T-cell (primary cell): ENCODE measurements around the gene PAPPA. TPM values are rescaled to one million over a fixed set of nuclear protein-coding genes. Genes with fewer than 3 reads are reported as not detected.

ENCODE experiments used
- ATAC-seq, 4 experiments: fragments of 200-7000 bp in 3 of 4; fragments of 150-1000 bp in 1 of 4; cut with Tn5 transposase; replicated peaks in 1 of 4; 1 replicate in 3 of 4; 2 replicates in 1 of 4; pipeline ENCODE4 v1.10.0; 2021; ENCODE audit warnings: moderate library complexity in 3 of 4, mild to moderate bottlenecking in 2 of 4, moderate number of reproducible peaks in 1 of 4
- CTCF ChIA-PET, 2 donors: fragments of 300-600 bp; sonication (Branson Sonifier 250); formaldehyde crosslinking; loops; one replicate each; lab custom pipeline; 2022; ENCODE audit warnings: antibody characterized with exemption in 2 of 2; lab: Charles Lee
- POLR2A ChIA-PET, 2 donors: fragments of 300-600 bp; sonication (Branson Sonifier 250); formaldehyde crosslinking; loops; one replicate each; lab custom pipeline; 2022; ENCODE audit warnings: antibody characterized with exemption in 2 of 2; lab: Charles Lee
- DNase-seq, 35 experiments: peaks; one replicate each; pipeline versions ENCODE4 v3.0.0 to v3.0.0-alpha.2; 2013 to 2023
- H3K27ac ChIP-seq: one replicate; pipeline ENCODE4 v1.5.1; 2013; ENCODE audit warnings: low read length
- H3K27me3 ChIP-seq, 2 experiments: replicated peaks in 1 of 2; 1 replicate in 1 of 2; 2 replicates in 1 of 2; pipeline versions ENCODE4 v1.6.1 to v1.7.0; 2013; ENCODE audit warnings: low read length in 1 of 2, mixed read lengths in 1 of 2; ENCODE audit not compliant: control insufficient read depth in 2 of 2, insufficient read depth in 2 of 2; ENCODE audit errors: extremely low read depth in 1 of 2
- H3K36me3 ChIP-seq, 2 donors: 1 replicate in 1 of 2; 2 replicates in 1 of 2; pipeline versions ENCODE4 v1.6.1 to v1.7.0; 2013; ENCODE audit warnings: low read length in 1 of 2; ENCODE audit not compliant: control insufficient read depth in 2 of 2, insufficient read depth in 1 of 2; ENCODE audit errors: extremely low read depth in 1 of 2
- H3K4me1 ChIP-seq, 2 experiments: 1 replicate in 1 of 2; 2 replicates in 1 of 2; pipeline versions ENCODE4 v1.6.1 to v1.7.0; 2013; ENCODE audit warnings: low read length in 2 of 2, mixed read lengths in 1 of 2; ENCODE audit not compliant: insufficient read depth in 2 of 2, control insufficient read depth in 1 of 2; ENCODE audit errors: extremely low read depth in 1 of 2
- H3K4me3 ChIP-seq, 2 donors: 1 replicate in 1 of 2; 2 replicates in 1 of 2; pipeline versions ENCODE4 v1.5.1 to v1.7.0; 2013; ENCODE audit warnings: mild to moderate bottlenecking in 2 of 2, low read length in 1 of 2, moderate library complexity in 1 of 2; ENCODE audit not compliant: control insufficient read depth in 1 of 2; ENCODE audit errors: extremely low read depth in 1 of 2
- H3K9me3 ChIP-seq: 2 replicates; pipeline ENCODE4 v1.7.0; 2013
- H3K27ac Mint-ChIP-seq, 2 donors: one replicate each; pipeline ENCODE4 v1.8.0; 2020 to 2021; ENCODE audit warnings: mild to moderate bottlenecking in 2 of 2, mixed read lengths in 2 of 2
- H3K27me3 Mint-ChIP-seq, 2 donors: one replicate each; pipeline ENCODE4 v1.8.0; 2021 to 2022; ENCODE audit warnings: mixed read lengths in 2 of 2
- H3K36me3 Mint-ChIP-seq: one replicate; pipeline ENCODE4 v1.8.0; 2021; ENCODE audit warnings: mixed read lengths
- H3K4me1 Mint-ChIP-seq, 3 donors: one replicate each; pipeline ENCODE4 v1.8.0; 2020 to 2022; ENCODE audit warnings: mixed read lengths in 3 of 3, mild to moderate bottlenecking in 1 of 3
- H3K4me3 Mint-ChIP-seq, 3 donors: one replicate each; pipeline ENCODE4 v1.8.0; 2020 to 2022; ENCODE audit warnings: mild to moderate bottlenecking in 3 of 3, mixed read lengths in 3 of 3, moderate library complexity in 3 of 3
- H3K9me3 Mint-ChIP-seq, 3 donors: one replicate each; pipeline ENCODE4 v1.8.0; 2020 to 2022; ENCODE audit warnings: mixed read lengths in 3 of 3
- WGBS: methylation state at CpG from one replicate; pipeline ENCODE4 v1.1.5; 2013; ENCODE audit warnings: missing lambda C conversion rate; ENCODE audit not compliant: insufficient coverage; 5-methylcytosine and 5-hydroxymethylcytosine counted together
- total RNA-seq, 35 experiments: library from RNA in 6 of 35; stranded (reverse) in 6 of 35; fragments of 120-200 nt in 1 of 35; gene quantifications; one replicate each; pipeline versions ENCODE4 v1.2.1 to v1.2.4 and lab custom pipeline; 2013 to 2026

The PAPPA gene
- total RNA-seq, 5 donors from 2014 or later (not counting 1 experiment from before 2014, with no cell fraction given), result 0.03 to 0.09 (median 0.07) TPM; not detected in 2

- POLR2A ChIA-PET, result no interaction called here
- no peaks in the 10 kb centered on the region for H3K9me3 ChIP-seq
- H3K4me1 Mint-ChIP-seq, result no peaks in the 10 kb centered on the region
- no peak overlapping the region for H3K27ac Mint-ChIP-seq
- CTCF ChIA-PET, result no interaction called here
- no peak overlapping the region for H3K4me3 ChIP-seq
- H3K27ac ChIP-seq, result no peak overlapping the region
- H3K4me1 ChIP-seq, result no peaks in the 10 kb centered on the region
- H3K36me3 Mint-ChIP-seq, result no peaks in the 10 kb centered on the region
- H3K4me3 Mint-ChIP-seq, result no peak overlapping the region
- no peak for ATAC-seq
- H3K9me3 Mint-ChIP-seq, result no peaks in the 10 kb centered on the region
- DNase-seq, result no peak
- H3K27me3 Mint-ChIP-seq, result no peaks in the 10 kb centered on the region
- no peaks in the 10 kb centered on the region for H3K36me3 ChIP-seq
- H3K27me3 ChIP-seq, result peaks cover 0 to 3% of the 10 kb centered on the region in 2 experiments
- no CpG with 5 or more reads among the region's 2 CpGs for WGBS
Measured at GRCh38 chr9:116350213-116350612, 196.6 kb downstream of the PAPPA start.

- Mint-ChIP-seq H3K27me3 (no peaks in the 10 kb centered on the region), H3K9me3 (no peaks in the 10 kb centered on the region), H3K4me1 (no peaks in the 10 kb centered on the region), H3K4me3 (no peak overlapping the region), H3K36me3 (no peaks in the 10 kb centered on the region), H3K27ac (no peak overlapping the region)
- ATAC-seq (no peak), DNase-seq (no peak)
- ChIA-PET POLR2A (no interaction called here), CTCF (no interaction called here)
- no peaks in the 10 kb centered on the region for H3K4me1 ChIP-seq
- H3K27ac ChIP-seq, result no peak overlapping the region
- no peak overlapping the region for H3K4me3 ChIP-seq
- WGBS, result 100% methylated on average over 1 of the region's 3 CpGs
- H3K36me3 ChIP-seq, result no peaks in the 10 kb centered on the region
- H3K9me3 ChIP-seq, result no peaks in the 10 kb centered on the region
- peaks cover 0 to 6% of the 10 kb centered on the region in 2 experiments for H3K27me3 ChIP-seq
Measured at GRCh38 chr9:116352958-116353357, 199.4 kb downstream of the PAPPA start.

GRCh38 chr9:116355153-116355921 lies 201.7 kb downstream of the PAPPA start:
- Mint-ChIP-seq H3K36me3 (no peaks in the 10 kb centered on the region), H3K9me3 (no peaks in the 10 kb centered on the region), H3K27ac (no peak overlapping the region), H3K4me3 (no peak overlapping the region), H3K4me1 (no peaks in the 10 kb centered on the region), H3K27me3 (no peaks in the 10 kb centered on the region)
- Histone ChIP-seq H3K4me3 (no peak overlapping the region), H3K27ac (no peak overlapping the region), H3K36me3 (no peaks in the 10 kb centered on the region), H3K9me3 (no peaks in the 10 kb centered on the region), H3K4me1 (no peaks in the 10 kb centered on the region), H3K27me3 (peaks cover 0 to 8% of the 10 kb centered on the region in 2 experiments)
- DNase-seq (no peak), ATAC-seq (no peak)
- POLR2A ChIA-PET, result no interaction called here
- CTCF ChIA-PET, result no interaction called here
- 69% methylated on average over 9 of the region's 11 CpGs for WGBS

GRCh38 chr9:116358251-116358650 lies 204.7 kb downstream of the PAPPA start:
- no peaks in the 10 kb centered on the region for H3K9me3 ChIP-seq
- no peaks in the 10 kb centered on the region for H3K36me3 ChIP-seq
- no peaks in the 10 kb centered on the region for H3K4me1 Mint-ChIP-seq
- no peaks in the 10 kb centered on the region for H3K4me1 ChIP-seq
- no peak overlapping the region for H3K4me3 Mint-ChIP-seq
- no peaks in the 10 kb centered on the region for H3K9me3 Mint-ChIP-seq
- H3K27ac Mint-ChIP-seq, result no peak overlapping the region
- no peak for ATAC-seq
- ChIA-PET POLR2A (no interaction called here), CTCF (no interaction called here)
- WGBS, result 100% methylated on average over 1 of the region's 3 CpGs
- DNase-seq, result no peak
- no peaks in the 10 kb centered on the region for H3K36me3 Mint-ChIP-seq
- no peaks in the 10 kb centered on the region for H3K27me3 Mint-ChIP-seq
- no peak overlapping the region for H3K4me3 ChIP-seq
- peaks cover 0 to 5% of the 10 kb centered on the region in 2 experiments for H3K27me3 ChIP-seq
- H3K27ac ChIP-seq, result no peak overlapping the region

- Histone ChIP-seq H3K27me3 (peaks cover 0 to 5% of the 10 kb centered on the region in 2 experiments), H3K4me3 (no peak overlapping the region), H3K4me1 (no peaks in the 10 kb centered on the region), H3K36me3 (no peaks in the 10 kb centered on the region), H3K9me3 (no peaks in the 10 kb centered on the region), H3K27ac (no peak overlapping the region)
- ATAC-seq (no peak), DNase-seq (no peak)
- Mint-ChIP-seq H3K4me3 (no peak overlapping the region), H3K4me1 (no peaks in the 10 kb centered on the region), H3K9me3 (no peaks in the 10 kb centered on the region), H3K36me3 (no peaks in the 10 kb centered on the region), H3K27me3 (no peaks in the 10 kb centered on the region), H3K27ac (no peak overlapping the region)
- CTCF ChIA-PET, result no interaction called here
- POLR2A ChIA-PET, result no interaction called here
- 65% methylated on average over 4 of the region's 4 CpGs for WGBS
Measured at GRCh38 chr9:116360016-116360415, 206.4 kb downstream of the PAPPA start.

GRCh38 chr9:116360989-116361388 lies 207.4 kb downstream of the PAPPA start:
- no peak overlapping the region for H3K4me3 Mint-ChIP-seq
- no peaks in the 10 kb centered on the region for H3K36me3 Mint-ChIP-seq
- H3K4me1 ChIP-seq, result no peaks in the 10 kb centered on the region
- H3K27ac Mint-ChIP-seq, result no peak overlapping the region
- H3K27me3 Mint-ChIP-seq, result no peaks in the 10 kb centered on the region
- ChIA-PET CTCF (no interaction called here), POLR2A (no interaction called here)
- no peaks in the 10 kb centered on the region for H3K36me3 ChIP-seq
- no peak overlapping the region for H3K27ac ChIP-seq
- H3K9me3 ChIP-seq, result no peaks in the 10 kb centered on the region
- DNase-seq, result no peak
- peaks cover 0 to 5% of the 10 kb centered on the region in 2 experiments for H3K27me3 ChIP-seq
- no peaks in the 10 kb centered on the region for H3K4me1 Mint-ChIP-seq
- WGBS, result 80% methylated on average over 2 of the region's 2 CpGs
- H3K4me3 ChIP-seq, result no peak overlapping the region
- H3K9me3 Mint-ChIP-seq, result no peaks in the 10 kb centered on the region
- ATAC-seq, result no peak
